HG02870 (cell line): ENCODE measurements around the gene CHI3L1.
"Not testable (repeated sequence)": the region's sequence is repeated elsewhere in the genome, so short reads cannot be mapped to it uniquely, and the experiment has no call there.

ENCODE experiments used
- ATAC-seq: cut with Tn5 transposase; IDR thresholded peaks from one replicate; pipeline ENCODE4 v1.9.1; 2021; ENCODE audit warnings: mild to moderate bottlenecking, moderate library complexity; ENCODE audit not compliant: unreplicated experiment

Gene CHI3L1

GRCh38 chr1:203186446-203187303, at the start of gene CHI3L1:
TSS of gene CHI3L1 (minus strand) at chr1:203186704. CDS start at chr1:203186623, 81 bp downstream.
- no peak for ATAC-seq

DNA sequence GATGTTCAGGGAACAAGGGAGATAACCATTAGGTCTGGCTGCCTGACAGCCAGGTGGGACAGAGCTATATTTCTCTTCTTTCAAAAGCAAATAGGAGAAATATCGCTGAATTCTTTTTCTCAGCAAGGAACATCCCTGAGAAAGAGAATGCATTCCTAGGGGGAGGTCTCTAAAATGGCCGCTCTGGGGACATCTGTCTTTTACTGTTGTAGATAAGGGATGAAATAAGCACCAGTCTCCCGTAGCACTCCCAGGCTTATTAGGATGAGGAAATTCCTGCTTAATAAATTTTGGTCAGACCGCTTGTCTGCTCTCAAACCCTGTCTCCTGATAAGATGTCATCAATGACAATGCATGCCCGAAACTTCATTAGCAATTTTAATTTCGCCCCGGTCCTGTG, 48.4 kb upstream of the CHI3L1 start:
- not testable (repeated sequence) for ATAC-seq

DNA sequence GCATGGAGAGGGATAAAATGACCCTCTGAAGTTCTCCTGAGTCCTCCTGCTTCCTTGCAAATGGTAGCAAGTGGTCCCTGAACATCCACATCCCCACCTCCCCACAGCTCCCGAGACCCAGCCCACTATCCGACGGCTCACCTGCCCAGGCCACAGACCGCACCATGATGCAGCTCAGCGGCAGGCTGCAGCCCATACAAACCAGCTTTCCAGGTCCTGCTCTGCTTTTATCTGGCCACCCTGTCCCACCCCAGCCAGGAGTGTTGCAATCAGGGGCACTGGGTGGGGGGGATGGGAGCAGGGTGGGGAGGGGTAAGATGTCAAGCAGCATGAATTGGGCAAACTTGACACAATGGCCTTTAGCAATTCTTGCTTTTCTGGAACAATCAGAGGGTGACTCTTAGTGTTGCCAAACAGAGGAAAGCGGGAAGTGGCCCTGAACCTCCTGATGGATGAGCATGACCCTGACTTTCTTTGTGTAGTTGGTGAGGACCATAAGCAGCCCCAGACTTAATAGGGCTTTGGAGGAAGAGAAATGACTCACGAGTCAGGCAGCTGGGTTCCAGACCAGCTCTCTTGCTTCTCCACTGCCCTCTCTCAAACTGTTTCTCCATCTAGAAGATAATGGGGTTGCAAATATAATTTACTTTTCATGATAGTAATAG, 43.1 kb upstream of the CHI3L1 start, which contains the start of gene CHIT1:
Gene CHIT1 (minus strand): TSS at position 203 of the 665 bp plus-strand sequence. CDS start 37 bp downstream, at position 166.
- no peak for ATAC-seq

- no peak for ATAC-seq
These were observed 42.2 kb upstream of the CHI3L1 start for GRCh38 chr1:203228670-203229069.

DNA sequence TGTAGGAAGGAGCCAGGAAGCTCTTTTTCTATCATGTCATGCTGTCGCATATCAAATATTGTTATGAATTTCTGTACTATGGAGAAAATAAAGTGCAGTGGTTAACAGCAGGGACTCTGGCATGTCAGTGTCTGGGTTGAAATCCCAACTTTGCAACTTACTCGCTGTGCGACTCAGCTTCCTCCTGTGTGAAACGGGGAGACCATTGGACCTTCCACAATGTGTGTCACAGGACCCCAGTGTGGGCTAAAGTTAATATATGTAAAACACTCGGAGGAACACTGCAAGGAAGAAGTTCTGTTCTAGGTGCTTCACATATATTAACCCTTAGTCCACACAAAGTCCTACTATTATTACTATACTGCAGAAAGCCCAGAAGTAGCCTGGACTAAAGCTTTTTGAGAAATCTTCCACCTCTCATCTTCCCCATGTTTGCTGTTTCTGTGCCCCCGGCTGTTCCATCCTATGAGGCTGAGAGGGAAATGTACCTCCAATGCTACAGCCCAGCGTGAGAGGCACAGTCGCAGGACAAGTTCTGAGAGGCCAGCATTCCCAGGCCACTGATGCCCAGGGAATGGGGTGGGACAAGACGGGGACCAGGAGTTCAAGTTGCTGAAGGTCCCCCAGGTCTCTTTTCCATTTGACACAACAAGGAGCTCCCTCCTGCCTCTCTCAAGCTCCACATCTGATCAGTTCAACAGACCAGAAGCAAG, 41.0 kb upstream of the CHI3L1 start:
- ATAC-seq, result no peak

DNA sequence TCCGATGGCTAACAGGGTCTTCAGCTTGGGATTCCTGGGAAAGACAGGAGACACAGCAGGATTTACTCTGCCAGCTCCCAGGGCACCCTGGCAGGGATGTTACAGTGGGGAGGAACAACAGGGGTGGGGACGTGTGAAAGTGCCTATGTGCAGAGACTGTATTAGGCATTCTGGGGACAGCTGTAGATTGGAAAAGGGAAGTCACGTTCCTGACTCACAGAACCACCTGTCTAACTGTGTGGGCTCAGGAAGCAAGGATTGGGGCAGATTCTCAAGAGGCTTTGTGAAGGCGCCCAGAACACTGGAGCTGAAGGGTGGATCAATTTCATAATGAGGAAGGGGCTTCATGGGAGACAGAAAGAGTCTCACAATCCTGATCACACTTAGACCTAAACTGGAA, 38.6 kb upstream of the CHI3L1 start:
- ATAC-seq, result no peak

DNA sequence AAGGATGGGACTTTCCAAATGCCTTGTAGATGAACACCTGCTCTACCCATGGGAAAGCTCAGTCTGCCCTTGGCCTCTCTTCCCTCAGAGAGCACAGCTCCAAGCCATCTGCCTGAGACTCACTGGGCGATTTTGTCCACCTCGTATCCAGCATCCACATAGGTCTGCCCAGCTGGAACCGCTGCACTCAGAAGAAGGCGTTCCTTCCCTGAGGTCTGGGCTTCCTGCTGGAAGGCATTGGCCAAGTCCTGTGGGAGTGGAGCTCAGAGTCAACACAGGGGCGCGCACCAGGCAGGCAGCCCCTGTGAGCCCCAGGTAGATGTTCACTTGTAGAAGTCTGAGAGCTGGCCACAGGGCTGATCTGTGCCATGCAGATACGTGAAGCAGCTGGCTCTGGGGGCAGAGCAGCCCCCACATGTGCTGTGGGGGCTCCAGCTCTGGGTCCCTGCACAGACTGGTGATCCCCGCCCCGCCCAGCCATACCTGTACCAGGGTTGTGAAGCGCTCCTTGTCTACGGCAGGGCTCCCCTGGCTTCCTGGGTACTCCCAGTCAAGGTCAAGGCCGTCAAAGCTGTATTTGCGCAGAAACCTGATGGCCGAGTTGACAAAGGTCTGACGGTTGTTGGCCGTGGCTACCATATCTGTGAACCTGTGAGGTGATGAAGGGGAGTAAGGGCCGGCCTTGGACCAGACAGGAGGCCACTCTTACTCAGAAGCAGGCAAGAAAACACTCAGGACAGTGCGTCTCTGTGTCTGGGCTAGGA, 36.7 kb upstream of the CHI3L1 start:
- ATAC-seq, result no peak

- no peak for ATAC-seq
These were observed 33.4 kb upstream of the CHI3L1 start for GRCh38 chr1:203219934-203220333.

GRCh38 chr1:203219171-203219570, 32.7 kb upstream of the CHI3L1 start:
- no peak for ATAC-seq

- ATAC-seq, result no peak
These were observed 31.2 kb upstream of the CHI3L1 start for GRCh38 chr1:203217668-203218067.

DNA sequence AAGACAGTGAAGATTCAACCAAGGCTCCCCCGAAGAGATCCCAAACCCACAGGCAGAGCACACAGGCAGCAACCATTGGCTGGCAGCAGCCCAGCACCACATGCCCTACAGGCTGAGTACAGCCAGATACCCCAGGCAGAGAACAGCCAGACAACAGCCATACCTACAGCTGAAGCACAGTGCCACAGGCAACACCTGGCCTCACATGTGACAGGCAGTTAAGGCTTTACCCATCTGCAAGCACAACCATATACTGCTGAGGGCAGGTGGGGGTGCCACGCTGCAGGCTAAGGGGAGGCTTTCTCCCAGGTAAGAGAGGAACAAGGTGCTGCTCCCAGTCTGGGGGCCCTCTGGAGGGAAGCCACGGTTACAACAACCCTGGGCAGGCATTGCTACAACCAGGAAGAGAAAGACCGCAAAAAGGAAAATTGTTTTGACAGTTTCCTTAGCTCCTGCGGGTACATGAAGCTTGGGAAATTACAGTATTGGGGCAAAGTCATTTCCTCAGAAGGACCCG, 30.7 kb upstream of the CHI3L1 start:
- ATAC-seq, result no peak

GRCh38 chr1:203216274-203217138, 30.0 kb upstream of the CHI3L1 start:
- ATAC-seq, result no peak

- no peak for ATAC-seq
These were observed 29.1 kb upstream of the CHI3L1 start for GRCh38 chr1:203215573-203215972.

- no peak for ATAC-seq
These were observed 28.4 kb upstream of the CHI3L1 start for GRCh38 chr1:203214871-203215270.

DNA sequence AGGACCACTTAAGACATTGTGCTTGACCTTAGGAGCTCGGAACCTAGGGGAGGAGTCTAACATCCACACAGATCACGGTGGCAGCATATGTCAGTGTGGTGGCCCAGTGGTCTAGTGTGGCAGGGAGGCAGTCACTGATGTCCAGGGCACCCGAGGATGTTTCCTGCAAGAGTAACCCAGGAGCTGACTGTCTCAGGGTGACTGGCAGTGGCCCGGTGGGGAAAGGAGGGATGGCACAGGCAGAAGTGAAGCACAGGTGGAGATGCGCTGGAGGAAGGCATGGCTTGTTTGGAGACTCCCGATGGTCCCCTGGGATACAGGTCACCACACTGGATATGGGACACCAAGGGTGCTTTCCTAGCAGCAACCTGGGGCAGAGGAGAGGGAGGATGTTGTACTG, 26.6 kb upstream of the CHI3L1 start:
- no peak for ATAC-seq

- ATAC-seq, result no peak
These were observed 25.3 kb upstream of the CHI3L1 start for GRCh38 chr1:203211812-203212211.

- ATAC-seq, result no peak
These were observed 24.5 kb upstream of the CHI3L1 start for GRCh38 chr1:203210988-203211387.

- no peak for ATAC-seq
These were observed 23.8 kb upstream of the CHI3L1 start for GRCh38 chr1:203210350-203210749.

DNA sequence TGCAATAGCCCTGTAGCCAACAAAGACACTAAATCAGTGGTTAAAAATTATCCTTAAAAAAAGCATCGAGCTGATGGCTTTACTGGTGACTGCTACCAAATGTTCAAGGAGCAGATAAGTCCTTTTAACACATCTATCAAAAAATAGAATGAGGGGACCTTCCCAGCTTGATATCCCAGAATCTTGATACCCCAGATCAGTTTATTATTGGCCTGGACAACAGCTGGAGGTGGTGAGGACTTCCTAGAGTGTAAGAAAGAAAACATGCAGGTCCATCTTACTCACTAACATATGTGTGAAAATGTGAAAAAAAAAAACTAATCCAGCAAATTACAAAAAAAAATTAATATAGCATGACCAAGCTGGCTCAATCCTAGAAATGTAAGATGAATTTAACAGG, 21.7 kb upstream of the CHI3L1 start:
- ATAC-seq, result no peak

DNA sequence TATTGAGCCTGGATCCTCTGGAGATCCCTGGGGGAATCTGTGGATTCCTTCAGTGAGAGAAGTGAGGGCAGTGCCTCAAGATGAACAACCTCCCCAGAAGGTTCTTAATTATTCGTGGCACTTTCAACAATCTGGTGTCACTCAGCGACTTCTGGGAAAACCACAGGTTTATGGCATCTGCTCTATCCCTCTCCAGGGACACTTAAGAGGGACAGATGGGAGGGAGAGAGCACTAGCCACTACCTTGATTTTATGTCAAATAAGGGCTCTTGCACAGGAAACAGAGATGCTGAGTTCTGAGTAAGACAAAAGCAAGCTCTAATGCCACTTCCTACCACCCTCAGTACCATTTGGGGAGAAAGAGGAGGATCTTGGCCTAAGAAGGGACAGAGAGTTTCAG, 21.2 kb upstream of the CHI3L1 start:
- ATAC-seq, result no peak
